H7 (cell line): Measurements from ENCODE around the gene GIN1. TPM values are rescaled to one million over a fixed set of nuclear protein-coding genes. Genes with fewer than 3 reads are reported as not detected.

Experiments
- DNase-seq: peaks from one replicate; pipeline ENCODE4 v3.0.0; 2012
- H3K27me3 ChIP-seq: 2 replicates; pipeline ENCODE4 v1.6.0; 2011; ENCODE audit warnings: mild to moderate bottlenecking, low read length; ENCODE audit not compliant: control insufficient read depth, insufficient read depth
- H3K36me3 ChIP-seq: replicated peaks from 2 replicates; pipeline ENCODE4 v1.5.1; 2011; ENCODE audit warnings: low read length; ENCODE audit not compliant: control insufficient read depth, insufficient read depth
- H3K4me3 ChIP-seq: 2 replicates; pipeline ENCODE4 v1.5.1; 2011; ENCODE audit warnings: low read depth, mild to moderate bottlenecking, control low read depth, low read length, moderate library complexity; ENCODE audit not compliant: insufficient read depth
- total RNA-seq: library from RNA; depleted of rRNA; stranded (reverse); fragments of >200 nt; shearing (Covaris generic); gene quantifications from 2 replicates; pipeline ENCODE4 v1.2.3, GENCODE V29; 2014

GIN1 gene
- total RNA-seq, 1 experiment from 2014 or later, result 5.0 TPM

- no peak overlapping the region for H3K4me3 ChIP-seq
Observed at GRCh38 chr5:103122242-103122641, 2.3 kb upstream of the GIN1 start.

GRCh38 chr5:103120607-103121200 lies 766 bp upstream of the GIN1 start:
- peak overlapping the region; percentile 82 for H3K4me3 ChIP-seq
- no peaks in the 10 kb centered on the region for H3K36me3 ChIP-seq
- no peak for DNase-seq
- no peaks in the 10 kb centered on the region for H3K27me3 ChIP-seq

More at GRCh38 chr5:103122242-103122641, 2.3 kb upstream of the GIN1 start:
- DNase-seq, result no peak
- Histone ChIP-seq H3K36me3 (no peaks in the 10 kb centered on the region), H3K27me3 (no peaks in the 10 kb centered on the region)

- DNase-seq, result no peak
- no peaks in the 10 kb centered on the region for H3K27me3 ChIP-seq
- H3K36me3 ChIP-seq, result no peaks in the 10 kb centered on the region
- peak overlapping the region; percentile 82 for H3K4me3 ChIP-seq
Observed at GRCh38 chr5:103119070-103119764, 721 bp downstream of the GIN1 start.

- no peak for DNase-seq
- Histone ChIP-seq H3K36me3 (no peaks in the 10 kb centered on the region), H3K27me3 (no peaks in the 10 kb centered on the region), H3K4me3 (no peak overlapping the region)
Observed at GRCh38 chr5:103117471-103117991, 2.4 kb downstream of the GIN1 start.

- no peak overlapping the region for H3K4me3 ChIP-seq
- no peak for DNase-seq
- H3K36me3 ChIP-seq, result no peaks in the 10 kb centered on the region
- no peaks in the 10 kb centered on the region for H3K27me3 ChIP-seq
Observed at GRCh38 chr5:103114440-103114839, 5.5 kb downstream of the GIN1 start.

GRCh38 chr5:103112910-103113309 lies 7.0 kb downstream of the GIN1 start:
- no peak for DNase-seq
- Histone ChIP-seq H3K36me3 (no peaks in the 10 kb centered on the region), H3K27me3 (no peaks in the 10 kb centered on the region), H3K4me3 (no peak overlapping the region)

- Histone ChIP-seq H3K27me3 (no peaks in the 10 kb centered on the region), H3K36me3 (no peaks in the 10 kb centered on the region), H3K4me3 (no peak overlapping the region)
- no peak for DNase-seq
Observed at GRCh38 chr5:103111468-103111867, 8.5 kb downstream of the GIN1 start.

- no peak for DNase-seq
- Histone ChIP-seq H3K4me3 (no peak overlapping the region), H3K36me3 (no peaks in the 10 kb centered on the region), H3K27me3 (no peaks in the 10 kb centered on the region)
Observed at GRCh38 chr5:103110403-103110802, 9.5 kb downstream of the GIN1 start.

GRCh38 chr5:103109277-103109676 lies 10.7 kb downstream of the GIN1 start:
- no peaks in the 10 kb centered on the region for H3K36me3 ChIP-seq
- no peaks in the 10 kb centered on the region for H3K27me3 ChIP-seq
- no peak overlapping the region for H3K4me3 ChIP-seq
- DNase-seq, result no peak

- Histone ChIP-seq H3K36me3 (no peaks in the 10 kb centered on the region), H3K4me3 (no peak overlapping the region), H3K27me3 (no peaks in the 10 kb centered on the region)
- DNase-seq, result no peak
Observed at GRCh38 chr5:103108086-103108485, 11.9 kb downstream of the GIN1 start.

- Histone ChIP-seq H3K4me3 (no peak overlapping the region), H3K36me3 (no peaks in the 10 kb centered on the region), H3K27me3 (no peaks in the 10 kb centered on the region)
- DNase-seq, result no peak
Observed at GRCh38 chr5:103102234-103102633, 17.7 kb downstream of the GIN1 start.

GRCh38 chr5:103101079-103101750 lies 18.7 kb downstream of the GIN1 start:
- H3K36me3 ChIP-seq, result no peaks in the 10 kb centered on the region
- no peaks in the 10 kb centered on the region for H3K27me3 ChIP-seq
- H3K4me3 ChIP-seq, result no peak overlapping the region
- no peak for DNase-seq

- no peak for DNase-seq
- no peaks in the 10 kb centered on the region for H3K36me3 ChIP-seq
- H3K27me3 ChIP-seq, result no peaks in the 10 kb centered on the region
- H3K4me3 ChIP-seq, result no peak overlapping the region
Observed at GRCh38 chr5:103098993-103099392, 20.9 kb downstream of the GIN1 start.

- no peak overlapping the region for H3K4me3 ChIP-seq
- DNase-seq, result no peak
- no peaks in the 10 kb centered on the region for H3K36me3 ChIP-seq
- no peaks in the 10 kb centered on the region for H3K27me3 ChIP-seq
Observed at GRCh38 chr5:103094737-103095136, 25.2 kb downstream of the GIN1 start.

- DNase-seq, result no peak
- no peaks in the 10 kb centered on the region for H3K36me3 ChIP-seq
- H3K27me3 ChIP-seq, result no peaks in the 10 kb centered on the region
- H3K4me3 ChIP-seq, result no peak overlapping the region
Observed at GRCh38 chr5:103093727-103094126, 26.2 kb downstream of the GIN1 start.
